ENCODE results near the gene ARHGEF16.

ARHGEF16 gene

DNA sequence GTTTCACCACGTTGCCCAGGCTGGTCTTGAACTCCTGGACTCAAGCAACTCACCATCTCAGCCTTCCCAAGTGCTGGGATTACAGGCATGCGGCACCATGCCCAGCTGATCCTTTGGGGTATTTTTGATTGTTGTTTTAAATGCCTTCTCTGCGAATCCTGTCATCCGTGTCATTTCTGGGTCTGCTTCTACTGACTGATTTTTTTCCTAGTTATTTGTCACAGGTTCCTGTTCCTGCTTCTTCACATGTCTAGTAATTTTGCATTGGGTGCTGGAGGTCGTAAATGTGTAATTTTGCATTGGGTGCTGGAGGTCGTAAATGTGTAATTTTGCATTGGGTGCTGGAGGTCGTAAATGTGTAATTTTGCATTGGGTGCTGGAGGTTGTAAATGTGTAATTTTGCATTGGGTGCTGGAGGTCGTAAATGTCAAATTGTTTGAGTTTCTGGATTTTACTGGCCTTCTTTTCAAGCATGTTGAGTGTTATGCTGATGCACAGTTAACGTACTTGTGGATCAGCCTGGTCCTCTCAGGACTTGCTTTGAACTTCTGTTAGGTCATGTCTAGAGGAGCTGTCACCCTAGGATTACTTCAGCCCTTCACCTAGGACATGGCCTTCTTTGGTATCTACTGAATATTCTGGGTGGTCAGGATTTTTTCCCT is 4.1 kb upstream of the ARHGEF16 start:
- ChIA-PET POLR2A (no interaction called here), CTCF (interaction anchor here (0.9 to 1.9 kb wide), 6 partner anchors 9 to 170 kb away, joined by 3 to 8 read pairs (median 4); no protein-coding TSS in a partner anchor)
- no peak overlapping the region for H3K4me3 ChIP-seq (ENCODE audit: low read depth, low read length)
- no peak for DNase-seq (ENCODE audit: low read depth, low spot score)
- TF ChIP-seq, protein P1, sequence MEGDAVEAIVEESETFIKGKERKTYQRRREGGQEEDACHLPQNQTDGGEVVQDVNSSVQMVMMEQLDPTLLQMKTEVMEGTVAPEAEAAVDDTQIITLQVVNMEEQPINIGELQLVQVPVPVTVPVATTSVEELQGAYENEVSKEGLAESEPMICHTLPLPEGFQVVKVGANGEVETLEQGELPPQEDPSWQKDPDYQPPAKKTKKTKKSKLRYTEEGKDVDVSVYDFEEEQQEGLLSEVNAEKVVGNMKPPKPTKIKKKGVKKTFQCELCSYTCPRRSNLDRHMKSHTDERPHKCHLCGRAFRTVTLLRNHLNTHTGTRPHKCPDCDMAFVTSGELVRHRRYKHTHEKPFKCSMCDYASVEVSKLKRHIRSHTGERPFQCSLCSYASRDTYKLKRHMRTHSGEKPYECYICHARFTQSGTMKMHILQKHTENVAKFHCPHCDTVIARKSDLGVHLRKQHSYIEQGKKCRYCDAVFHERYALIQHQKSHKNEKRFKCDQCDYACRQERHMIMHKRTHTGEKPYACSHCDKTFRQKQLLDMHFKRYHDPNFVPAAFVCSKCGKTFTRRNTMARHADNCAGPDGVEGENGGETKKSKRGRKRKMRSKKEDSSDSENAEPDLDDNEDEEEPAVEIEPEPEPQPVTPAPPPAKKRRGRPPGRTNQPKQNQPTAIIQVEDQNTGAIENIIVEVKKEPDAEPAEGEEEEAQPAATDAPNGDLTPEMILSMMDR (IDR thresholded peaks at IDR 0.05; ENCODE audit: insufficient read depth, low read length, missing control alignments) = no peak

DNA sequence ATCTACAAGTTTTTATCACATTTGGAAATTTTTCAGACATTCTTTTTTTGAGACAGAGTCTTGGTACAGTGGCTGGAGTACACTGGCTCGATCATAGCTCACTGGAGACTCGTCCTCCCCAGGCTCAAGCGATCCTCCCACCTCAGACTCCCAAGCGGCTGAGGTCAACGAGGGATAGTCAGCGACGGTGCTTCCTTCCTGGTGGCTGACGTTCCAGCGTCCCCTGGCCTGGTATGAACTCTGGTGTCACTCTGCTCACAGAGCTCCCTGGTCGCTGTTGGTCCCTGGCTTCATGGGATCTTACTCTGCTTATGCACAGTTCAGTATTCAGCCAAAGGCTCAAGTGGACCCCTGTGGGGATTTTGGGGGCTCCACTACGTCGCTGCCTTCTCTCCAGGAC is 3.5 kb upstream of the ARHGEF16 start:
- DNase-seq (ENCODE audit: low read depth, low spot score) = no peak
- POLR2A ChIA-PET = no interaction called here
- H3K4me3 ChIP-seq (ENCODE audit: low read depth, low read length) = no peak overlapping the region
- TF ChIP-seq, protein P1 (IDR thresholded peaks at IDR 0.05; ENCODE audit: insufficient read depth, low read length, missing control alignments) = no peak
- CTCF ChIA-PET = interaction anchor here (0.9 to 1.9 kb wide), 5 partner anchors 8 to 170 kb away, joined by 3 to 8 read pairs (median 4); no protein-coding TSS in a partner anchor

DNA sequence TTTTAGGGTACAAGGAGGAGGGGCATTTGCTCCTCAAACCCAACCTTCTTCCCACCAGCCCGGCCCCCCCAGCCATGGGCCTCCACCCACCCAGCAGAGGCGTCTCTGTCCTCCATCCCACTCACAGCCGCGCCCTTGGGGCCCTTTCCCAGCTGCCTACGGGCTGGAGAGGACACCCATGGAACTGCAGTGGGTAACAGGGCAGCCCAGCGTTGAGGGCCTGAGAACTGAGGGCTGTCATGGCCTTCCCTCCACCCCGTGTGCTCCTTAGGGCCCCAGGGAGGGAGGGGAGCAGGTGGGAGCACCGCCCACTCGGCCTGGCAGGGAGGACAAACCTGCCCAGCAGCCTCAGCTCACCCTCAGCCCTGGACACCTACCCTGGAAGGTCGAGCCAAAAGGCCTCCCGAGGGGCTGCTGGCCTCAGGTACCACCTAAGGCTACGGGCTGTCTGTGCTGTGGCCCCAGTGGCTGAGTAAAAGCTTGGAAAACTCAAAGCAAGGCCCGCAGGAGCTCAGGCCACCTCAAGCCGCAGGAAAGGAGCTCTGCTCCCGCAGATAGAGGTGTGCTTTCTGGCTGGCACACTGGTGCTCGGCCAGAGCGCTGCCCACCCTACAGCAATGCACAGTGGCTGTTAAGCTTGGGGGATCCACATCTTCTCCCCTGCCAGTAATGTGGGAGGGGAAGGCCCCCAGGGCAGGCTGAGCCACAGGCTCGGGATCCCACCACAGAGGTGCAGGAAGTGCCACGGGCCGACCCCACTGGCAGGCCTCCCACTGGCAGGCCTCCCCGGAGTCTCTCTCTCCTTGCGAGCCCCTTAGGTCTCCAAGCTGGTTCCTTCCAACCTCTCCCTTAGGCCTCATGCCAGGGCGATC is 2.2 kb upstream of the ARHGEF16 start:
- POLR2A ChIA-PET = no interaction called here
- no peak for DNase-seq (ENCODE audit: low read depth, low spot score)
- no peak overlapping the region for H3K4me3 ChIP-seq (ENCODE audit: low read depth, low read length)
- CTCF ChIA-PET = interaction anchor here (0.7 to 2.8 kb wide), 45 partner anchors 9 to 1058 kb away, joined by 3 to 166 read pairs (median 5); partner anchors contain the start of gene WRAP73
- TF ChIP-seq, protein P1 (IDR thresholded peaks at IDR 0.05; ENCODE audit: insufficient read depth, low read length, missing control alignments) = no peak

DNA sequence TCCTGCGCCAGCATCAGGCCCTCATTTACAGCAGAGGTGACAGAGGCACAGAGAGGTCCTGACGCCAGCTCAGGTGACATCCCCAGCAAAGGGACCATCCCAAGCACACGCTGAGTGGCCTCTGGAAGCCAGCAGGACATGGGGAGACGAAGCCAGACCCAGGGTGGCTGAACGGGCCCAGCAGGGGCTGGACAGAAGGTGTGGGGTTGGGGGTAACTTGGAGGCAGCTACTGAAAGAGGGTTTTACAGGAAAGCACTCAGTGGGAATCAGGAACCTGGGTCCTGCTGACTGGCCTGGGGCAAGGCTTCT is 1.6 kb upstream of the ARHGEF16 start:
- no peak overlapping the region for H3K4me3 ChIP-seq (ENCODE audit: low read depth, low read length)
- CTCF ChIA-PET = interaction anchor here (0.7 to 2.8 kb wide), 44 partner anchors 10 to 964 kb away, joined by 3 to 166 read pairs (median 5); partner anchors contain the start of gene WRAP73
- no peak for DNase-seq (ENCODE audit: low read depth, low spot score)
- TF ChIP-seq, protein P1 (IDR thresholded peaks at IDR 0.05; ENCODE audit: insufficient read depth, low read length, missing control alignments) = no peak
- POLR2A ChIA-PET = no interaction called here

DNA sequence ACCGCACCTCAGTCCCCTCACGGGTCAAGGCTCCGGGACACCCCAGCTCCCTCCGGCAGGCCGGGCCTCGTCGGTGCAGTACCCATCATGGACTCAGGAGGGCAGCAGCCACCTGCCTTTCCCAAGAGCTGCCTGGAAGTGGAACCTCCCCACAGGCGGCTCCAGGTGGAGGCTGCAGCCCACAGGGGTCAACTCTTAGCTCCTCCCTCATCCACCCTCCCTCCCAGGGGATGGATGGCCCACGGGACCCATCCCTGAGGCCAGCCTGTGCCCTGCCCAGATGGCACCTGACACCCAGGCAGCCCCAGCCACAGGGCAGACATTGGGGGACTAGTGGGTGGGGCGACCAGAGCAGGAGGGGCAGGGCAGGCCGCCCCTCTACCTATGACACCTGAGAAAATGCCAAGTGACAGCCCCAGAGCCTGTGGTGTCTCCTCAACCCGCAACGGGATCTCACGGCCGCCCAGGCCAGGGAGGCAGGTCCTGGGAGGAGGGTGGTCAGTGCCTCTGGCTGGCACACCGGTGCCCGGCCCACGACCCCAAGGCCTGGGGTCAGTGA is 1.2 kb upstream of the ARHGEF16 start:
- TF ChIP-seq, protein P1 (IDR thresholded peaks at IDR 0.05; ENCODE audit: insufficient read depth, low read length, missing control alignments) = peak; percentile 98
- no peak overlapping the region for H3K4me3 ChIP-seq (ENCODE audit: low read depth, low read length)
- ChIA-PET CTCF (interaction anchor here (0.6 to 2.8 kb wide), 47 partner anchors 9 to 965 kb away, joined by 3 to 166 read pairs (median 5); partner anchors contain the start of gene WRAP73), POLR2A (no interaction called here)
- no peak for DNase-seq (ENCODE audit: low read depth, low spot score)
